ENCODE results near the gene FUT1. TPM values are rescaled to one million over a fixed set of nuclear protein-coding genes. Genes with fewer than 3 reads are reported as not detected.

Gene FUT1
- total and polyA plus RNA-seq, 2 of the 8 experiments (the other 6 are each of a cell fraction or from before 2014, with no cell fraction given), result 7.4 to 12.9 TPM

DNA sequence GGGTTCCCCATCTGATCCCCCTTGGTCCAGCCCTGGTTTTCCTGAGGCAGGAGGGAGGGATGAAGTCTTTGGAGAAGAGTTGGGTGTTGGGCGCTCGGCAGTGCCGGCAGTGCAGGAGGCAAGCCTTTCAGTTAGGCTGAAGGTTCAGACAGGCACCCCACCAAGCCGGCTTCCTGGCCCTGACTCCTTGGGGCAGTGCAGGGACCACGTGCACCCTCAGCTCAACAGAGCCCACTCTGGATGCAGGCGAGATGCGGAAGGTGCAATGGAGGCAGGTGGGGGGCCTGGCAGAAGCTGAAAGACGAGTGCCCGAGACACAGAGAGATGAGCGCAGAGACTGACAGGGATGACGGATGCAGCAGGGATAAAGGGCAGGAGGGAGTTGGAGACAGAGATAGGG is 44.0 kb downstream of the FUT1 start:
- no peak overlapping the region for H2AK5ac ChIP-seq (ENCODE audit: low read depth, low read length)

More for the DNA sequence above, 44.0 kb downstream of the FUT1 start:
- H4K5ac ChIP-seq (ENCODE audit: insufficient read length, low read depth, low read length), result no peak overlapping the region
- H4K8ac ChIP-seq (ENCODE audit: extremely low read depth, insufficient read depth, low read length), result no peak overlapping the region
- H3K4me1 ChIP-seq (replicated peaks in 1 of 4; ENCODE audit: control insufficient read depth in 3 of 4, insufficient read depth in 4 of 4, low read length in 3 of 4), result peaks cover 0 to 6% (median 2%) of the 10 kb centered on the region in 4 experiments; a peak in 4 of 7 replicates
- ChIA-PET POLR2A (ENCODE audit: partially characterized antibody) (interaction anchor here (0.8 to 2.8 kb wide), 2 partner anchors 12 to 442 kb away, joined by 3 to 16 read pairs; partner anchors contain the start of gene FUT2), CTCF (ENCODE audit: partially characterized antibody) (interaction anchor here (2.4 kb wide), 1 partner anchor 33 kb away, joined by 9 read pairs; no protein-coding TSS in a partner anchor)
- peaks cover 0 to 2% of the 10 kb centered on the region in 2 experiments for H4K20me1 ChIP-seq (replicated peaks in 1 of 2; ENCODE audit: control insufficient read depth in 1 of 2, insufficient read depth in 2 of 2, low read length in 2 of 2)
- H4K91ac ChIP-seq (replicated peaks; ENCODE audit: insufficient read length, low read length), result peak overlapping the region; percentile 11
- H3K56ac ChIP-seq (replicated peaks; ENCODE audit: insufficient read length, low read depth, low read length), result no peak overlapping the region
- H3K9me3 ChIP-seq (ENCODE audit: insufficient read depth in 2 of 2, low read depth in 1 of 2, low read length in 1 of 2), result peaks cover 0 to 5% of the 10 kb centered on the region in 2 experiments; a peak in 1 of 4 replicates
- peaks cover 0 to 5% (median 2%) of the 10 kb centered on the region in 4 experiments; a peak in 4 of 8 replicates for H3K36me3 ChIP-seq (ENCODE audit: control insufficient read depth in 2 of 4, insufficient read depth in 4 of 4, low read length in 3 of 4)
- no peaks in the 10 kb centered on the region for H3K27me3 ChIP-seq (replicated peaks in 1 of 4; ENCODE audit: control insufficient read depth in 3 of 4, extremely low read depth in 1 of 4, insufficient read depth in 3 of 4, low read length in 3 of 4)
- no peaks in the 10 kb centered on the region for H3K79me2 ChIP-seq (ENCODE audit: control insufficient read depth in 1 of 2, insufficient read depth in 2 of 2, low read length in 2 of 2)
- peak overlapping the region; percentile 48; the same call in 1 of the 2 replicates for H3K18ac ChIP-seq (ENCODE audit: extremely low read depth, low read length)
- TF ChIP-seq POLR2A (IDR thresholded peaks at IDR 0.05; ENCODE audit: control extremely low read depth in 1 of 2, low read depth in 2 of 2, low read length in 2 of 2), result no peak
- no peak for TF ChIP-seq SP4 (IDR thresholded peaks at IDR 0.05; ENCODE audit: low read length)
- peak; percentile 78 for TF ChIP-seq MAX (IDR thresholded peaks at IDR 0.05)
- TF ChIP-seq SP1 (IDR thresholded peaks at IDR 0.05; ENCODE audit: low read depth, low read length), result 0 out of 2 replicates have a peak, but pooled peaks have one; percentile 32
- no peak for TF ChIP-seq BACH1 (IDR thresholded peaks at IDR 0.05; ENCODE audit: low read length)
- TF ChIP-seq SUZ12 (IDR thresholded peaks at IDR 0.05; ENCODE audit: low read length), result no peak
- TF ChIP-seq E2F6 (IDR thresholded peaks at IDR 0.05), result 0 out of 2 replicates have a peak, but pooled peaks have one; percentile 13
- no peak for TF ChIP-seq ATF3 (IDR thresholded peaks at IDR 0.05; ENCODE audit: insufficient read depth, low read depth, low read length)
- no peak for TF ChIP-seq EZH2 (IDR thresholded peaks at IDR 0.05; ENCODE audit: low read depth, low read length, severe bottlenecking)
- H3K4me3 ChIP-seq (ENCODE audit: extremely low read depth in 1 of 4, insufficient read depth in 2 of 4, low read depth in 3 of 4, low read length in 4 of 4), result no peak overlapping the region
- H3K23ac ChIP-seq (ENCODE audit: insufficient read length), result no peak overlapping the region
- peak in 1 of 2 experiments; percentile 51 for DNase-seq (ENCODE audit: low read depth in 1 of 2, low spot score in 2 of 2)
- H2BK20ac ChIP-seq (ENCODE audit: low read length), result no peak overlapping the region
- H3K23me2 ChIP-seq (ENCODE audit: low read depth, low read length), result peaks cover 7% of the 10 kb centered on the region; the same call in 1 of the 2 replicates
- H3K14ac ChIP-seq (ENCODE audit: insufficient read length), result no peak overlapping the region
- H2BK120ac ChIP-seq (replicated peaks; ENCODE audit: low read depth, low read length), result no peak overlapping the region
- H2AFZ ChIP-seq (ENCODE audit: low read length), result no peak overlapping the region
- H2BK15ac ChIP-seq (ENCODE audit: low read length), result no peak overlapping the region
- peak overlapping the region; percentile 74 for H3K4ac ChIP-seq (replicated peaks; ENCODE audit: insufficient read length, low read depth, low read length)
- H3K9ac ChIP-seq (replicated peaks in 1 of 4; ENCODE audit: extremely low read depth in 1 of 4, low read depth in 3 of 4, low read length in 3 of 4), result no peak overlapping the region
- H2BK12ac ChIP-seq (ENCODE audit: low read depth, low read length), result no peak overlapping the region
- 53% methylated on average over 11 of the region's 11 CpGs; no CpG with 5 or more reads in 1 of the 2 experiments for WGBS, 2 experiments (ENCODE audit: extremely low coverage in 1 of 2, insufficient coverage in 1 of 2, insufficient read length in 1 of 2, insufficient replicate concordance in 2 of 2, low coverage in 1 of 2, low lambda C conversion rate in 2 of 2, missing lambda C conversion rate in 1 of 2)
- peak overlapping the region in 1 of 2 experiments; percentile 8; a peak in 2 of 4 replicates for H3K4me2 ChIP-seq (ENCODE audit: insufficient read depth in 1 of 2, low read depth in 2 of 2, low read length in 2 of 2)
- H3K27ac ChIP-seq (ENCODE audit: low read depth, low read length), result no peak overlapping the region
- no peak for FAIRE-seq
- no peaks in the 10 kb centered on the region for H3K79me1 ChIP-seq (ENCODE audit: low read depth, low read length)
- H2BK5ac ChIP-seq (ENCODE audit: low read depth, low read length), result no peak overlapping the region

Data from H1 (cell line).